ENCODE results near the gene MT1E.

DNA sequence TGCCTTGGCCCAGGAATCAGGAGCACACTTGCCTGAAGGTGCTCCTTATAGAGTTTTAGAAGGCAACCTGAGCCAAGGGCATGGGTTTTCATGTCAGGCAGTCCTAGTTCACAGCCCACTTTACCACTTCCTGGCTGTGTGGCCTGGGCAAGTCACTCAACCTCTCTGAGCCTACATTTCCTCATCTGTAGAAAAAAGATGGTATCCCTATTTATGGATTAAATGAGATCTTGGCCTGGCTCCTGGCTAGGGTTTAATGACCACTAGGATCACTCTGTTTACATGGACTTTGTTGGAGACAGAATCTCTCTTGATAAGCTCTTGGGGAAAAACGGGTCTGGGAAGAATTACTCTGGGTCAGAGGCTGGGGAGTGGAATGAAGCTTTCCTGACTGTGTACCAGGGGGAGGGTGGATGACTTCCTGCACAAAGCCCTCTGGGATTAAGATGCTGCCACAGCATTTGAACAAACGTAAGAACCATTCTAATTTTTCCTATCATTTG, 14.9 kb upstream of the MT1E start:
- TF ChIP-seq, protein P1, sequence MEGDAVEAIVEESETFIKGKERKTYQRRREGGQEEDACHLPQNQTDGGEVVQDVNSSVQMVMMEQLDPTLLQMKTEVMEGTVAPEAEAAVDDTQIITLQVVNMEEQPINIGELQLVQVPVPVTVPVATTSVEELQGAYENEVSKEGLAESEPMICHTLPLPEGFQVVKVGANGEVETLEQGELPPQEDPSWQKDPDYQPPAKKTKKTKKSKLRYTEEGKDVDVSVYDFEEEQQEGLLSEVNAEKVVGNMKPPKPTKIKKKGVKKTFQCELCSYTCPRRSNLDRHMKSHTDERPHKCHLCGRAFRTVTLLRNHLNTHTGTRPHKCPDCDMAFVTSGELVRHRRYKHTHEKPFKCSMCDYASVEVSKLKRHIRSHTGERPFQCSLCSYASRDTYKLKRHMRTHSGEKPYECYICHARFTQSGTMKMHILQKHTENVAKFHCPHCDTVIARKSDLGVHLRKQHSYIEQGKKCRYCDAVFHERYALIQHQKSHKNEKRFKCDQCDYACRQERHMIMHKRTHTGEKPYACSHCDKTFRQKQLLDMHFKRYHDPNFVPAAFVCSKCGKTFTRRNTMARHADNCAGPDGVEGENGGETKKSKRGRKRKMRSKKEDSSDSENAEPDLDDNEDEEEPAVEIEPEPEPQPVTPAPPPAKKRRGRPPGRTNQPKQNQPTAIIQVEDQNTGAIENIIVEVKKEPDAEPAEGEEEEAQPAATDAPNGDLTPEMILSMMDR (conservative IDR thresholded peaks at IDR 0.05; ENCODE audit: low read depth, low read length), result no peak
- no peak for TF ChIP-seq EZH2phosphoT487 (IDR thresholded peaks at IDR 0.05; ENCODE audit: borderline replicate concordance, low read length)

Data from PC-3 (cell line).